Measurements from ENCODE around the gene FBXO8. TPM values are rescaled to one million over a fixed set of nuclear protein-coding genes. Genes with fewer than 3 reads are reported as not detected.

The FBXO8 gene
- total RNA-seq, 1 donor from 2014 or later = 32.9 TPM

DNA sequence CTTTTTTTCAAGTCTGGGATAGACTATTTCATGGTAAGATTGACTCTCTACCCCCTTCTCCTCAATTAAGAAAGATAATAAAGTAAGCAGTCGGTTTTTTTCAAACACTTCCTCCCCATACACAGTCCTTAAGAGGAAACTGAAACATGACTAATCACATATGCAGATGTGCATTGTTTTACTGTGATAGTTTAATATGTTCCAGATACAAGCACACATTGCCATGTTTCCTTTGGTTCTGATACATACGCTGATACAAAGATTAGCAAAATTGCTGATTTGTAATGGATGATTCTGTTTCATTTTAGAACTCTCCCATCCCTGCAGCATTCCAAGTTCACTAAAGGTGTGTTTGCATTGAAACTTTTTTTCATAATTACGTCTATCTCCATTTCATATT, 76.1 kb downstream of the FBXO8 start:
- no peak for DNase-seq

DNA sequence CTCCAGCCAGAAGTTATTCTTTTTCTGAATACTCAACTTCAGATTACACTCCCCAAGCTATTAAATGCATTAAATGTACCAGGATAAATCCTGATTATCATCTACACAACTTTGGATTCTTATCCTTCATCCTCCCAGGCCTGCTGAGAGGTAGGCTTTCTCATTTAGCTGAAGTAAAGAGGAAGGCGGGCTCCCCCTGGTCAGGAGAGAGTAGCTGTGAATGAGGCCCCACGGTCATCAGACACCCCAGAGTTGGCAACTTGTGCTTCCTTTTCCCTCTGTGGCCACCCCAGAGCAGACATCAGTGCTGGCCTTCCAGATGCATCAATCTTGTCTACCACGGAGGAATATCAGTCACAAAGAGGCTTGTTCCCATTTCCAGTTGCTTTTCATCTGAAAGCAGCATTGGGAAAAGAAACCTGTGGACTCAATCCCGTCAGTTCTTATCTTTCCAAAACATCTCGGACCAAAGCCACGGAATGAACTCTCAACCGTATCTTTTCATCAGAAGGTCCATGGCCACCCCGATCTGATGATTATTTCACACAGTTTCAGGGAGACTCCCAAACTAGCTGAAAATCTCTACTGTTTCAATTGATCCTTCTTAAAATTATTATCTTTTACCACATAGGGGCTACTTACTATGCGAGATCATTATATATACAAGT, 79.2 kb downstream of the FBXO8 start:
- no peak for DNase-seq

DNA sequence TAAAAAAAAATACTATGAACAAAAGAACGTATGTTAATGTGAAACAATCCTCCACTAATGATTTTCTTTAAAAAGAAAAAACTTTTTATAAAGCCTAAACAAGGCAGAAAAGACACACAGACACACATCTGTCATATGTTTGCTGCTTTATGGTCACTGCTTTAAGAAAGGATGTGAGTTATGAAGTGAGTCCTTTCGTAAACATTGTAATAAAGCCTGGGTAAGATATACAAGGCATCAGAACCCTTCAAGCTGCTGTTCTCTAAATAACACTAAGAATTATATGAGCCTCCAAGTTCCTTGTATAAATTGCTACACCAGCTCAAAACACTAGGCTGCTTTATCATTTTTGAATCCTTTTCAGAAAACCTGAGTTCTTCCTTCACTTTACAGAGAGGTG, 81.6 kb downstream of the FBXO8 start:
- DNase-seq = no peak

DNA sequence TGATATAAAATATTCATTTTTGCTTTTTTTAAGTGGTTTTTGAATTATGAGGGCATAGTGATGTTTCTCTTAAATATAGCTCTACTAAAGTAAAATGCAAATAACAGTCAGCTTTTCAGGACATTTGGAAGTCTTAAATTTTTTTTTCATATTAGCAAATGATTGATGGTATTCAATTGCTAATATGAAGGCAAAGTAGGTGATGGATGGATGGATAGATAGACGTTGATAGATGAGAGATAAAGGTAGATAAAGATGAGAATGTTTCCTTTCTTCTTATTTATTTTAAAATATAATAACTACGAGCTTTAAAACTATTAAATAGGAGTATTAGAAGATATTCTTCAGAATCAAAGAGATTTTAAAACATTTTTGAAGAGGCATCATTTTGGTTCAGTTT, 83.7 kb downstream of the FBXO8 start:
- no peak for DNase-seq

DNA sequence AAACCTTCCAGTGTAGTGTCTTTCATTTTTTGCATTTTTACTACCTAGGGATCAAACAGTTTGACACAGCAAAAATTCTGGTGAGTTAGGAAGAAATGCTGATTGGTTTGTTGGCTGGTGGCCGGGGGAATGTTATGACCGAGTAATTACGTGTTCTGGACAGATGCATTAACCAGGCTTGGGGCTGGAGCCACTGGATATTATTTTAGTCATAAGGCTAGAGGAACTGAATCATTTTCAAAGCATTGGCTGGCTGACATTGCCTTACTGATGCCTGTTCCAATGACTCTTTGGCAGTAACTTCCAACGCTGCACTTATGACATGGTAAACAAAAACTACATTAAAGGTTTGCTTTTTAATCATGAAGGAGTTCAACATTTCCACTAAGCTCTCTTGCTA, 84.6 kb downstream of the FBXO8 start:
- no peak for DNase-seq

DNA sequence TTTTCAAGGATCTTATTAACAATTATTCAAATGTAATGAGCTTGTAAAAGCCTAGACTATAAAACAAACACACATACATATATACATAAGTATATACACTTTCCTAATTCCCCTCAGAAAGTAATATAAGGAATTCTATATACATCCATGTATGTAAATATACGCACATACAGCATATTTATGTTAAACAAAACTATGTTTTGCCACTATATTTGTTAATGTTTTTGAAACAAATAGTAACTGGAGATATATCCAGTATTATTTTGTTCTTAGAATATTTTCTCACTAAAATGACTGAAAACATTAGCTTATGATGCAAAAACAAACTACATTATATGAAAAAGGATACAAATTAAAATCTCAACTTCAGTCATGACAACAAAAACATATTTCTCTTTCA, 85.1 kb downstream of the FBXO8 start:
- DNase-seq = no peak

DNA sequence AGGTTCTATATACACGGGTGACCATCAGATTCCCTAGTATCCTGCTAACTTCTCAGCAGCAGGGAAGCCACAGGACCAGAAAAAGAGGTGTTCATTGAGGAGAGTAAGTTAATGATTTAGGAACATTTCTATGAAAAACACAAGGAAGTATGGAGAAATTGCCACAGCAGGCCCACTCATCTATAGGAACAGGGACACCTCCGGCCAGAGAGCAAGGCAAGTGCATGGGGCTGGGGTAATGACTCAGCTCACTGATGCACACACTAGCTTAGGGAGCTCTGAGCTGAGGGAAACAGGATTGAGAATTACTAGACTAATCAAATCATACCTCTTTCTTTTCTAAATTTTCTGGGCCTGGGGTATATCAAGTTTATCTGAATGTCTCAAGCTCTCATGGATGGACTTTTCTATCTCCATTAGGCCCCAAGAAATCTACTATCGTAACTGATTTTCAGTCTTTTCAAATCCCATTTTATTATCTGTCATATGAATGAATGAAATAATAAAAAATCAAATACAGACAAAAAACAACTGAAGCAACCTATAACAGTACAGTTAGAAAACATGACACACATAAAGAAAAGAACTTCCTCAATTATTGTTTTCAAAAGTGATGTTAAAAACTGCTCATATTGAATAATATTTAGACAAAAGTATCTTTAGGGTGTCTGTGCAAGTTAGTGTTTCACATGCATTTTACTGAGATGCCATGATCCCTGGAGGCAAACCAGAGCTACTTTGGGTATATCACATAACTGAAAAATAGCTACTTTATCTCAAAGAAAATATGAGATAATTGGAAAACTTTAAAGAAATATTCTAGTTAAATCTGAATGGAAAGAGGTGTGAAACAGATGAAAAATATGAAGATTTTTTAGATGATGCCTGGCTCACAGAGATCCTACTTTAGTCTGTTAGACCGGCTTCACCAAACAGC, 89.8 kb downstream of the FBXO8 start:
- no peak for DNase-seq

DNA sequence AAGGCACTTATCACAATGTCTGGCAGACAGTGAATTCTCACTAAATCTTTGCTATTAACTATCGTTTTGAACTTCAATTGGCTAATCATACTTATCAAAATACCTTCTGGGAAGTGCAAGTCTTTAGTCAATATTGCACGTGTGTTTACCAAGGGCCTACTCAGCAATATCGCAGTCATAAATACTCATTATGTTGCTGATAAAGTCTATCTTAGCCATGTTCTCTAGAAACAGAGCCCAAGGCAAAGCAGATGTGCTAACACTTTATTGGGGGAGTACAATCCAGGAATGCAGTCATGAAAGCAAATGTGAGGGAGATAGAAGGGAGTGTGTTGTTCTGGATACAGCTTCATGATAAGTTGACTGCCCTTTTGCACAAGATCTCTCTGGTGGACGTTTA, 90.5 kb downstream of the FBXO8 start:
- DNase-seq = no peak

DNA sequence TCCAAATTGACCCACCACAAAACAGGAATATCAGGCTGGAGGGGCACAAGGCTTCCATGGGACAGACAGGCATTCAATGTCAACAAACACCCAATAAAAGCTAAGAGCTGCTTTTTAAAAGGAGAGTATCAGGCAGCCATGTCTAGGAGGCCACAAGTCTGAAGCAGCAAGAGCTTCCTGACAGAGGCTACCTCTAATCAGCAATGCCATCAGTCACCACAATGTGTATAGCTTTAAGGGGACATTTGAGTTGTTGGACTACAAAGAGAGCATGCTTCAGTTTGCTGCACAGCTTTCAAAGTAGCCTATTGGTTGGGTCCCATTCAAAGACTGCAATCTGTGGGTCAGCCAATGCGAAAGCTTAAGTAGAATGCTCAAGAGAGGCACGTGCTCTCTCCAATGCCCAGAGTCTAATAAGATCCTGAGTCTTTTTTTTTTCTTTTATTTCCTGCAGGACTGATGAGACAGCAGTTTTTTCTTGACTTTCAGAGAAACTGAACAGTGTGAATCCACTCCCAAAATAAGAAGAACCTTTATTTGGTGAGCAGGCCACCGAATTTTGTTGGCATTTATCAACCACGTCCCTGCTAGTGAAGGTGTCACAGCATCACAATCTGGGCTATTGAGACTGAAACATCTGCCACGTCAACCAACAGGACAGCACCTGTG, 92.5 kb downstream of the FBXO8 start:
- no peak for DNase-seq

DNA sequence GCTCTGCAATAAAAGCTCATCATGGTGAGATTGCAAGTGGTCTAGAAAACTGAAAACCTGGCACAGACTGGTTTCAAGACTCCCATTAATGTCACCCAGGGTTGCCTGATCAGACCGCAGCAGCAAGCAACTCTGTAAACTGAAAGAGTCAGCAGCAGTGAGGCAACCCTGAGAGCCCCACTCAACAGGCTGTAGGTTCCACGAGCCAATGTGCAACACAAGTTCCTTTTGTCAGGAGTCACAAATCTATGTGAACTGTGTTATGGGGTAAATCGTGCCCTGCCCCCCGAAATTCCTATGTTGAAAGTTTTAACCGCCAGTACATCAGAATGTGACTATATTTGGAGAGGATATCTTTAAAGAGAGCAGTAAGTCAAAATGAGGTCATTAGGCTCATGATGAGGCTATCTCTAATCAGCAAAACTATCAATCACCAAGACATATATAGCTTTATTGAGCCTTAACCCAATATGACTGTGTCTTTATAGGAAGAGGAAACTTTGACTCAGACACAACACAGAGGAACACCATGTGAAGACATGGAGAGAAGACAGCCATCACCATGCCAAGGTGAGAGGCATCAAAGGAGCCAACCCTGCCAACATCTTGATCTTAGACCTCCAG, 94.0 kb downstream of the FBXO8 start:
- no peak for DNase-seq

Other genes with a start within 250 kb of the FBXO8 start
- gene CEP44, start 244 bp upstream of the FBXO8 start, total RNA-seq = 35.4 TPM
- 4.2 TPM for gene HPGD, start 238.8 kb upstream of the FBXO8 start, total RNA-seq